Endothelial cell of hepatic sinusoid (primary cell): ENCODE measurements around the gene SORCS2.

Experiments used
- in situ Hi-C: cut with HindIII; loops from 2 replicates; pipeline ENCODE4 v1.10.0; 2017; ENCODE audit warnings: low sequenced_read_pairs

The SORCS2 gene

DNA sequence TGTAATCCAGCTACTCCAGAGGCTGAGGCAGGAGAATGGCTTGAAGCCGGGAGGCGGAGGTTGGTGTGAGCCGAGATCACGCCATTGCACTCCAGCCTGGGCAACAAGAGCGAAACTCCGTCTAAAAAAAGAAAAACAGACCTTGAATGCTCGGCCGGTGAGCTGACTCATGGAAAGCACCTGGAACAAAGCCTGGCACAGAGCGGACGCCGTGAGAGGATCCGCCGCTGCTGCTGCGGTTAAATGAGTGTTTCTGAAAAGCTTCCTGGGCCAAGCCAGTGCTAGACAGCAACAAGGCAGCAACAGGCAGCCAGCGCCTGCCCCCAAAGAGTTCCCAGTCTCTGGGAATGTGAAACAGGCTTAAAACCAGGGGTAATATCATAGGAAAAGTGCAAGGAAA lies 560.9 kb downstream of the SORCS2 start:
- in situ Hi-C loops = loop anchor here (5.0 to 10.0 kb wide), 2 partner anchors 61 to 88 kb away; no protein-coding TSS in a partner anchor

DNA sequence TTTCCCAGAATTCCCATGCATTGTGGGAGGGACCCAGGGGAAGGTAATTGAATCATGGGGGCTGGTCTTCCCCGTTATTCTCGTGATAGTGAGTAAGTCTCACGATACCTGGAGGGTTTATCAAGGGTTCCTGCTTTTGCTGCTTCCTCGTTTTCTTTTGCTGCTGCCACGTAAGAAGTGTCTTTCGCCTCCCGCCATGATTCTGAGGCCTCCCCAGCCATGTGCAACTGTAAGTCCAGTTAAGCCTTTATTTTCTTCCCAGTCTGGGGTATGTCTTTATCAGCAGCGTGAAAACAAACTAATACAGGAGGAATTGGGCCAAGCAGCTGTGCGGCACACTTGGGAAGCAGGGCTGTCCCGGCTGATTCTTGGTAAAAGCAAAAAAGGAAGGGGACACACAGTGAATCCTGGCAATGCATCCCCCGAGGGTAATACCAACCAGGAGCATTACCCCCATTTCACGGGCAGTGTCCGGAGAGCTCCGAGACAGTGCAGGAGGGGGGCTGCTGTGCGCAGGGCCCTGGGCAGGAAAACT lies 561.7 kb downstream of the SORCS2 start:
- in situ Hi-C loops = loop anchor here (5.0 to 10.0 kb wide), 2 partner anchors 62 to 89 kb away; no protein-coding TSS in a partner anchor

DNA sequence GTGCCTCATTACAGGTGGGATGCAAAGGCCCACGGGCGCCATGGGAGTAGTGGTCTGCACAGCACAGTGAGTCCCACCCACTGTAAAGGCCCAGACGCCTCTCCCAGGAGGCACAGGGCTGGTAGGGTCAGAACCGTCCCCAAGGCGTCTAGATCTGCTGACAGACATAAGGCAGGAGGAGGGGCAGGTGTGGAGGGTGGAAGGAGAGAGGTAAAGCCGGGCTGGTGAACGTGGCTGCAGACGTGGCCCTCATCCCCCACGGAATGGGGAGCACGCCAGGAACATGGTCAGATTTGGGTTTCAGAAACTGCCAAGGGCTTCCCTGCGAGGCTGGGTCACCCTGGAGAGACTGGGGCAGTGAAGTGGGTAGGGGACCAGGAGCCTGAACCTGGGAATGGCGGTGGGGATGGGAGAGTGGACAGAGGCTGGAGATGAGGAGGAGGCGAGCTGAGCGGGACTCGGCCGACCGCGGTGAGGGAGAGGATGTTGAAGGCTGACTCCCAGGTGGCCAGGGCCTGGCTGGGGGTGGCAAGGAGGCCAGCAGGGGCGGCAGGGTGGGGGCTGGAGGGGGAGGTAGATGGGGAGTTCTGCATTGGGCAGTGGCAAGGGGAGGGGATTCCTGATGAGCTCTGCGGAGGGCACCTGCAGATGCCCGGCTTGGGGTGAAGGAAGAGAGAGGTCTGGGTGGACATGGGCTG lies 562.4 kb downstream of the SORCS2 start:
- in situ Hi-C loops = loop anchor here (5.0 to 10.0 kb wide), 2 partner anchors 62 to 90 kb away; no protein-coding TSS in a partner anchor

- in situ Hi-C loops = loop anchor here (10.0 kb wide), 1 partner anchor 91 kb away; no protein-coding TSS in a partner anchor
Observed at GRCh38 chr4:7755561-7755960, 563.2 kb downstream of the SORCS2 start.

GRCh38 chr4:7756071-7756470 lies 563.7 kb downstream of the SORCS2 start:
- in situ Hi-C loops = loop anchor here (10.0 kb wide), 1 partner anchor 91 kb away; no protein-coding TSS in a partner anchor

DNA sequence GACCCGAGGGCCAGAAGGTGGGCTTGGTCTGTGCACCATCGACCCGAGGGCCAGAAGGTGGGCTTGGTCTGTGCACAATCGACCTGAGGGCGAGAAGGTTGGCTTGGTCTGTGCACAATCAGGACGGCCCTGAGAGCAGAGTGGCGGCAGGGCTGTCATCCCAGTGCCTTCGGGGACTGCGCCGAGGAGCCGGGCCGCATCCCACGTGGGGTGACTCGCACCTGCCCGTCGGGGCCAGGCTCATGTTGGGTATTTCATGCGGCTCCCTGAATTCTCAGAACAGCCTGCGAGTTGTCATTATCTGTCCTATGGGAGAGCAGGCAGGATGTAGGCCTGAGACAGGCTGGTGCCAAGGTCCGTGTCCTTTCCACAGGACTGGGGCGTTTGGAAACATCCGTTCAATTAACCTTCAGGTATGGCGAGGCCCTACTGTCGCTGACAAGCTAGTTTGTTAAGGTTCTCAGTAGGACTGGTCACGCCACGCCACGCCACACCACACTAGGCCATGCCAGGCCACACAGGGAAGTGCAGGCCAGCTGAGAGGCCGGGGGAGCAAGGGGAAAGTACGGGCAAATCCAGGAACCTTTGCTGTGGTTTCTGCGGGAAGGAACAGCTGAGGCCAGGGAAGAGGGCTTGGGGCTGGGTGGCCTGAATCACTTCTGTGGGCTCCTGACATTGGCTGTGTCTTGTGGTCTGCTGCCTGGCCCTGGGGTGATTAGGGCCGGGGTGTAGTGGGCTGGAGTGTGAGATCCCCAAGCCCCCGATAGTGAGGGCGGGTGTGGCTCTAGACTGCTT lies 564.4 kb downstream of the SORCS2 start:
- in situ Hi-C loops = loop anchor here (10.0 kb wide), 1 partner anchor 92 kb away; no protein-coding TSS in a partner anchor

GRCh38 chr4:7757501-7758471 lies 565.4 kb downstream of the SORCS2 start:
- in situ Hi-C loops = loop anchor here (10.0 kb wide), 1 partner anchor 93 kb away; no protein-coding TSS in a partner anchor

- in situ Hi-C loops = loop anchor here (10.0 kb wide), 1 partner anchor 94 kb away; no protein-coding TSS in a partner anchor
Observed at GRCh38 chr4:7758476-7758875, 566.1 kb downstream of the SORCS2 start.

- in situ Hi-C loops = loop anchor here (10.0 kb wide), 1 partner anchor 94 kb away; no protein-coding TSS in a partner anchor
Observed at GRCh38 chr4:7759216-7759615, 566.9 kb downstream of the SORCS2 start.

- in situ Hi-C loops = loop anchor here (10.0 kb wide), 1 partner anchor 95 kb away; no protein-coding TSS in a partner anchor
Observed at GRCh38 chr4:7759635-7760034, 567.3 kb downstream of the SORCS2 start.

GRCh38 chr4:7760228-7760627 lies 567.9 kb downstream of the SORCS2 start:
- in situ Hi-C loops = no loop called here

DNA sequence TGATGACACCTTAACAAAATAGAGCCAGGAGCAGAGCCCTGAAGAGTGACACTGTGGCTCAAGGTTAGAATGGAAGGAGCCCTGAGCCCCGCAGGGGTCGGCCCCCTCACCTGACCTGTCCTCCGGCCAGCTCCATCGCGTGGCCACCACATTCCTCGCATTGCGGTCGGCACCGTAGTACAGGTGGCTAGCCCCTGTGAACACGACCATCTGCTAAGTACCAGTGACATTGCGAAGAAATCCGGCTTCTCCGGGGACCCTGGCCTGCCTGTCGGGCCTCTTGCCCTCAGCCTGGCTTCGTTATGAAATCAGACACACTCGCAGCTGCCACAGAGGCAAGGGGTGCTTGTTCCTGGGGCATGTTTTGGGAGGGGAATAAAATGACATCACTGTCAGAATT lies 568.4 kb downstream of the SORCS2 start:
- in situ Hi-C loops = no loop called here

DNA sequence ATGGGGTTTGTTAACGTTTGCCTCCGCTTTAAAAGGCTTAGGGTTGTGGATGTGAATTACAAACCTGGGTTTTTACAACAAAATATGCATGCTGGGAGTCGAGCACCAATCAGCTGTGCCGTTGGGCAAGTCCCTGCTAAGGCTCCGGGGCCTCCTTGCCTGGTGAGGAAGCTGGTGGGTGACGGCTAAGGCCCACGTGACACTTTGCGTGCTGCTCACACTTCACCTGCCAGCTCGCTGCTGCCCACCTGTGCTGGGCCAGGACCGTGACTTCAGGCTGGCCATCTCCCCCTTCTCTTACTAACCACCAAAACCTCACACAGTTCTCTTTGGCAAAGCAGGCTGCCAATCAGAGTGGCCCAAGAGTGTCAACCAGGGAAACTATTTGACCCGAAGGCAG lies 569.0 kb downstream of the SORCS2 start:
- in situ Hi-C loops = no loop called here

DNA sequence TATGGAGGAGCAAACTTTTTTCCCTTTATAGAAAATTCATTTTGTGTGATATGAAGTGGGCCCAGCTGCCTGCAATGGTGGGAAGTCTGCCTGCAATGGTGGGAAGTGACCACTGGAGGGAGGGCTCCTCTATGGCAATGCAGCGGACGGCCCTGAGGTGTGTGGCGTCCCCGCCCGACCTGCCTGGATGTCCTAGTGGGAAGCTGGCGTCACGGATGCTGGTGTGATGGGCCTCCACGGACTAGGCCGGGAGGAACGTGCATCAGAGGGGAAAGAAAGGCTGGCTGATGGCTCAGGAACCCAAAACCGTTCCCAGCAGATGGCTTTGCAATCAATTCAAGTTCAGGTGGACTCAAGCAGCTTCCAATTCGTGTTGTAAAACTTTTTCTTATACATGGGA lies 569.4 kb downstream of the SORCS2 start:
- in situ Hi-C loops = no loop called here

GRCh38 chr4:7762376-7763030 lies 570.2 kb downstream of the SORCS2 start:
- in situ Hi-C loops = no loop called here

GRCh38 chr4:7763106-7763505 lies 570.8 kb downstream of the SORCS2 start:
- in situ Hi-C loops = no loop called here

- in situ Hi-C loops = no loop called here
Observed at GRCh38 chr4:7763788-7764187, 571.5 kb downstream of the SORCS2 start.

DNA sequence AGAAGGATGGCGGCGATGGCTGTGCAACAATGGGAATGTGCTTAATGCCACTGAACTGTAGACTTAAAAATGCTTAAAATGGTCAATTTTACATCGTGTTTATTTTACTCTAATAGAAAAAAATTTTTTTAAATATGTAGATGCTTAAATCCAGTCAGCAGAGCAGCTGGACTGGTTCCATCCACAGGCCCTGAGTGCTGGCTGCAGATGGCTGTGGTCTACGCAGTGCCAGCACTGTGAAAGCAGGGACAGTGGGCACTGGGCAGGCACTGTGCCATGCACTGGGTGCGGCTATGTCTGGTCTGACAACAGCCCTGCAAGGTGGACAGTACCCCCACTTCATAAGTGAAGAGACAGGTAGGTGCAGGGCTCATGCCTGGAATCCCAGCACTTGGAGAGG lies 572.1 kb downstream of the SORCS2 start:
- in situ Hi-C loops = no loop called here

- in situ Hi-C loops = no loop called here
Observed at GRCh38 chr4:7765666-7766065, 573.3 kb downstream of the SORCS2 start.

DNA sequence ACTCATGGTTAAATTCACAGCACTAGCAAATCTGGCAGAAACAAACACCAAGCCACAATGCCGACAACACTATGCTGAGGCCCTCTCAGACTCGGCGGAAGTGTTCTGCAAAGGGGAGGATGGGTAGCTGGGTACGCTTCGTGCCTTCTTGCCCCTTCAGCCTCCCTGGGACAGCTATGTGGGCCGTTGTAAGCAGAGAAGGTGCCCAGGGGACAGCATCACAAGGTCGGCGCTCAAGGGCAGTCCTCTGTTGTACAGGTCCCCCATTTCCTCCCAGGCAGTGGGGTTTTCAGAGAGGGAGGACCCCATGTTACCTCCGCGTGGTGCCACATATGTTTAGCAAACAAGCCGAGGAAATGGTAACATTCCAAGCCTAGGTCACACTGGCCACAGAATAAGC lies 573.7 kb downstream of the SORCS2 start:
- in situ Hi-C loops = no loop called here
